Panc1 (cell line): ENCODE data around the gene CPXM1. TPM values are rescaled to one million over a fixed set of nuclear protein-coding genes. Genes with fewer than 3 reads are reported as not detected.

ENCODE experiments used
- ATAC-seq: fragments of 200-7000 bp; cut with Tn5 transposase; 2 replicates; pipeline ENCODE4 v1.9.1; 2020; ENCODE audit warnings: mild to moderate bottlenecking, moderate library complexity
- BruUV-seq: library from RNA; stranded (reverse); fragments of 400-500 nt; replicated peaks from 2 replicates; lab custom pipeline; 2021; lab: Mats Ljungman, UMichigan
- CTCF ChIA-PET: fragments of 300-600 bp; sonication (Branson Sonifier 250); formaldehyde crosslinking; loops from one replicate; lab custom pipeline; 2022; ENCODE audit warnings: antibody characterized with exemption; lab: Charles Lee
- POLR2A ChIA-PET: fragments of 300-600 bp; sonication (Branson Sonifier 250); formaldehyde crosslinking; loops from one replicate; lab custom pipeline; 2022; ENCODE audit warnings: antibody characterized with exemption; lab: Charles Lee
- DNase-seq: peaks from one replicate; pipeline ENCODE4 v3.0.0-alpha.2; 2010; ENCODE audit warnings: low read depth, low spot score
- H3K27ac ChIP-seq: 2 replicates; pipeline ENCODE4 v1.5.1; 2011; ENCODE audit warnings: mild to moderate bottlenecking, low read length, inconsistent platforms
- H3K27me3 ChIP-seq: fragments of 200-500 bp; sonication (Bioruptor generic); 2 replicates; pipeline ENCODE4 v1.6.0; 2014; ENCODE audit warnings: low read length, inconsistent platforms; ENCODE audit not compliant: control insufficient read depth, insufficient read depth
- H3K36me3 ChIP-seq: fragments of 200-500 bp; sonication (Bioruptor generic); 2 replicates; pipeline ENCODE4 v1.5.1; 2014; ENCODE audit warnings: inconsistent platforms, mild to moderate bottlenecking, low read length, moderate library complexity; ENCODE audit not compliant: control insufficient read depth, insufficient read depth
- H3K4me1 ChIP-seq: 2 replicates; pipeline ENCODE4 v1.5.1; 2011; ENCODE audit warnings: inconsistent platforms, mild to moderate bottlenecking, low read length, moderate library complexity; ENCODE audit not compliant: control insufficient read depth, insufficient read depth
- H3K4me3 ChIP-seq, 2 experiments: 2 replicates each; pipeline ENCODE4 v1.5.1; 2011 to 2012; ENCODE audit warnings: low read depth in 2 of 2, low read length in 2 of 2, mild to moderate bottlenecking in 2 of 2, inconsistent platforms in 1 of 2, moderate library complexity in 1 of 2
- H3K9me3 ChIP-seq: fragments of 200-500 bp; sonication (Bioruptor generic); 2 replicates; pipeline ENCODE4 v1.5.1; 2014; ENCODE audit warnings: low read depth, mild to moderate bottlenecking, inconsistent platforms, low read length, moderate library complexity; ENCODE audit not compliant: control insufficient read depth, insufficient read depth
- CTCF ChIP-seq: fragments of 450-650 bp; IDR thresholded peaks from 2 replicates; pipeline ENCODE4 v1.5.1; 2017; ENCODE audit warnings: mild to moderate bottlenecking
- POLR2AphosphoS5 ChIP-seq: IDR thresholded peaks from 2 replicates; pipeline ENCODE4 v1.6.1; 2012; ENCODE audit warnings: mild to moderate bottlenecking, low read depth, low read length, moderate library complexity
- REST ChIP-seq, 2 experiments: IDR thresholded peaks; 2 replicates each; pipeline ENCODE4 v1.6.1; 2011 to 2012; ENCODE audit warnings: low read depth in 2 of 2, control low read depth in 1 of 2, low read length in 1 of 2, mild to moderate bottlenecking in 1 of 2, moderate library complexity in 1 of 2; ENCODE audit not compliant: insufficient read depth in 1 of 2
- SIN3A ChIP-seq: IDR thresholded peaks from 2 replicates; pipeline ENCODE4 v1.6.1; 2012; ENCODE audit warnings: low read depth, mild to moderate bottlenecking, low read length, moderate library complexity, borderline replicate concordance; ENCODE audit not compliant: insufficient read depth
- TCF7L2 ChIP-seq: IDR thresholded peaks from 2 replicates; pipeline ENCODE4 v1.6.1; 2011; ENCODE audit warnings: mild to moderate bottlenecking, low read depth, low read length, inconsistent platforms
- in situ Hi-C: cut with HindIII; loops from 2 replicates; pipeline ENCODE4 v1.10.0; 2016; ENCODE audit warnings: low sequenced_read_pairs, low pct_unique_long_range_greater_than_20kb
- intact Hi-C: fragments of 100-400 bp; cut with micrococcal nuclease; formaldehyde crosslinking; loops from one replicate; pipeline ENCODE4 v1.10.0; 2022; ENCODE audit not compliant: unreplicated experiment
- total RNA-seq: library from RNA; stranded (reverse); gene quantifications from one replicate; pipeline ENCODE4 v1.2.1, GENCODE V29; 2021; ENCODE audit not compliant: unreplicated experiment

CPXM1 gene
- total RNA-seq, 1 experiment from 2014 or later, result not detected

- no peaks in the 10 kb centered on the region for H3K27me3 ChIP-seq
- CTCF ChIA-PET, result no interaction called here
- no peak overlapping the region for H3K4me3 ChIP-seq
- intact Hi-C loops (no loop called here), in situ Hi-C loops (no loop called here)
- TF ChIP-seq POLR2AphosphoS5, result no peak
- no peak for TF ChIP-seq REST (IDR thresholded peaks at IDR 0.05; ENCODE audit: insufficient read depth in 1 of 2, low read depth in 2 of 2, low read length in 1 of 2)
- no peak for TF ChIP-seq CTCF
- TF ChIP-seq SIN3A, result no peak
- no peak for TF ChIP-seq TCF7L2
- H3K4me1 ChIP-seq, result no peaks in the 10 kb centered on the region; the same call in 1 of the 2 replicates
- no peak overlapping the region for H3K27ac ChIP-seq
- POLR2A ChIA-PET, result no interaction called here
- ATAC-seq, result 0 out of 2 replicates have a peak, but pooled peaks have one; percentile 31
- BruUV-seq, result no TSS peak
- no peak for DNase-seq
- no peaks in the 10 kb centered on the region for H3K36me3 ChIP-seq
- peaks cover 6% of the 10 kb centered on the region; the same call in 1 of the 2 replicates for H3K9me3 ChIP-seq
These were observed 14.9 kb upstream of the CPXM1 start for GRCh38 chr20:2815242-2815900.

- no TSS peak for BruUV-seq
- Histone ChIP-seq H3K27me3 (no peaks in the 10 kb centered on the region), H3K4me1 (no peaks in the 10 kb centered on the region; the same call in 1 of the 2 replicates), H3K4me3 (no peak within 1 kb of the TSS), H3K36me3 (no peaks in the 10 kb centered on the region), H3K9me3 (peaks cover 6% of the 10 kb centered on the region; the same call in 1 of the 2 replicates), H3K27ac (no peak within 1 kb of the TSS)
- CTCF ChIA-PET, result no interaction called here
- in situ Hi-C loops (no loop called here), intact Hi-C loops (no loop called here)
- DNase-seq, result peak; percentile 50
- ATAC-seq, result peak; percentile 66
- POLR2A ChIA-PET, result no interaction called here
- no peak for TF ChIP-seq CTCF
- no peak for TF ChIP-seq TCF7L2
- no peak for TF ChIP-seq REST (IDR thresholded peaks at IDR 0.05; ENCODE audit: insufficient read depth in 1 of 2, low read depth in 2 of 2, low read length in 1 of 2)
- no peak for TF ChIP-seq SIN3A
- TF ChIP-seq POLR2AphosphoS5, result no peak
These were observed 14.2 kb upstream of the CPXM1 start, which contains the start of gene C20orf141 for GRCh38 chr20:2814587-2815051. Gene C20orf141 (plus strand): TSS chr20:2814987. CDS start chr20:2815185, 198 bp downstream.
